ENCODE measurements around the gene C1orf167. TPM values are rescaled to one million over a fixed set of nuclear protein-coding genes. Genes with fewer than 3 reads are reported as not detected.

The C1orf167 gene
- total and polyA plus RNA-seq, 2 donors from 2014 or later, result 1.9 to 4.2 TPM

- Histone ChIP-seq H3K27ac (ENCODE audit: low read depth in 2 of 2, low read length in 2 of 2) (peak overlapping the region; percentile 86 to 96), H3K36me3 (ENCODE audit: control insufficient read depth in 2 of 3, insufficient read depth in 3 of 3, low read length in 3 of 3) (no peaks in the 10 kb centered on the region), H3K9ac (ENCODE audit: low read length in 3 of 3) (peak overlapping the region; percentile 36 to 95 (median 84)), H3K9me3 (ENCODE audit: control insufficient read depth in 2 of 3, insufficient read depth in 1 of 3, low read length in 3 of 3) (no peaks in the 10 kb centered on the region), H3K4me3 (ENCODE audit: low read length in 3 of 3) (peak overlapping the region; percentile 90 to 98 (median 98)), H3K4me1 (ENCODE audit: control insufficient read depth in 2 of 3, insufficient read depth in 2 of 3, low read depth in 1 of 3, low read length in 3 of 3) (peaks cover 0 to 21% (median 8%) of the 10 kb centered on the region in 3 donors), H3K27me3 (ENCODE audit: control insufficient read depth, insufficient read depth, low read length) (no peaks in the 10 kb centered on the region)
- no peak for TF ChIP-seq CTCF (IDR thresholded peaks at IDR 0.05; ENCODE audit: borderline replicate concordance, extremely low read depth, insufficient read depth)
- intact Hi-C loops (cut with DNase I), result no loop called here
- no peak for FAIRE-seq
- DNase-seq, result peak in 3 of 5 donors; percentile 43 to 75 (median 70)
Measured at GRCh38 chr1:11736746-11737639, 25.0 kb upstream of the C1orf167 start.

- intact Hi-C loops (cut with DNase I), result no loop called here
- H3K9me3 ChIP-seq (ENCODE audit: control insufficient read depth in 2 of 3, insufficient read depth in 1 of 3, low read length in 3 of 3), result no peaks in the 10 kb centered on the region
- DNase-seq (no peak), FAIRE-seq (no peak)
- no peak overlapping the region for H3K27ac ChIP-seq (ENCODE audit: low read depth in 2 of 2, low read length in 2 of 2)
- TF ChIP-seq CTCF (IDR thresholded peaks at IDR 0.05; ENCODE audit: borderline replicate concordance, extremely low read depth, insufficient read depth), result no peak
- peaks cover 0 to 21% (median 8%) of the 10 kb centered on the region in 3 donors for H3K4me1 ChIP-seq (ENCODE audit: control insufficient read depth in 2 of 3, insufficient read depth in 2 of 3, low read depth in 1 of 3, low read length in 3 of 3)
- H3K27me3 ChIP-seq (ENCODE audit: control insufficient read depth, insufficient read depth, low read length), result no peaks in the 10 kb centered on the region
- H3K36me3 ChIP-seq (ENCODE audit: control insufficient read depth in 2 of 3, insufficient read depth in 3 of 3, low read length in 3 of 3), result no peaks in the 10 kb centered on the region
- H3K9ac ChIP-seq (ENCODE audit: low read length in 3 of 3), result peak overlapping the region in 1 of 3 donors; percentile 26
- peak overlapping the region in 1 of 3 donors; percentile 98 for H3K4me3 ChIP-seq (ENCODE audit: low read length in 3 of 3)
Measured at GRCh38 chr1:11738096-11738495, 23.9 kb upstream of the C1orf167 start.

- no peaks in the 10 kb centered on the region for H3K9me3 ChIP-seq (ENCODE audit: control insufficient read depth in 2 of 3, insufficient read depth in 1 of 3, low read length in 3 of 3)
- no peak overlapping the region for H3K27ac ChIP-seq (ENCODE audit: low read depth in 2 of 2, low read length in 2 of 2)
- intact Hi-C loops (cut with DNase I), result no loop called here
- TF ChIP-seq CTCF (IDR thresholded peaks at IDR 0.05; ENCODE audit: borderline replicate concordance, extremely low read depth, insufficient read depth), result no peak
- DNase-seq, result no peak
- H3K4me3 ChIP-seq (ENCODE audit: low read length in 3 of 3), result no peak overlapping the region
- no peaks in the 10 kb centered on the region for H3K36me3 ChIP-seq (ENCODE audit: control insufficient read depth in 2 of 3, insufficient read depth in 3 of 3, low read length in 3 of 3)
- H3K27me3 ChIP-seq (ENCODE audit: control insufficient read depth, insufficient read depth, low read length), result no peaks in the 10 kb centered on the region
- no peak overlapping the region for H3K9ac ChIP-seq (ENCODE audit: low read length in 3 of 3)
- peaks cover 0 to 21% (median 8%) of the 10 kb centered on the region in 3 donors for H3K4me1 ChIP-seq (ENCODE audit: control insufficient read depth in 2 of 3, insufficient read depth in 2 of 3, low read depth in 1 of 3, low read length in 3 of 3)
- FAIRE-seq, result no peak
Measured at GRCh38 chr1:11738783-11739182, 23.2 kb upstream of the C1orf167 start.
